K562 (cell line): Measurements from ENCODE around the gene MALSU1. TPM values are rescaled to one million over a fixed set of nuclear protein-coding genes. Genes with fewer than 3 reads are reported as not detected.

ENCODE experiments used
- ATAC-seq: fragments of 200-7000 bp; cut with Tn5 transposase; 3 replicates; pipeline ENCODE4 v1.9.1; 2020; ENCODE audit warnings: moderate library complexity
- BruUV-seq: library from RNA; stranded (reverse); fragments of 400-500 nt; replicated peaks from 2 replicates; lab custom pipeline; 2021; lab: Mats Ljungman, UMichigan
- CTCF ChIA-PET: fragments of 300-600 bp; formaldehyde crosslinking; extraction: SDS; loops from one replicate; lab custom pipeline; 2021; ENCODE audit warnings: low intra/inter-chr PET ratio; lab: Yijun Ruan, JAX
- POLR2A ChIA-PET: fragments of 300-600, 350-650 bp; sonication (Branson Sonifier 250); formaldehyde crosslinking; extraction: SDS; loops from one replicate; lab custom pipeline; 2021; ENCODE audit warnings: antibody characterized with exemption, inconsistent platforms; lab: Yijun Ruan, JAX
- DNase-seq, 4 experiments: peaks; one replicate each; pipeline versions ENCODE4 v3.0.0 to v3.0.0-alpha.2; 2011 to 2018; ENCODE audit warnings: low spot score in 3 of 4, mixed read lengths in 3 of 4; ENCODE audit errors: extremely low read depth in 1 of 4
- FAIRE-seq: peaks from 2 replicates; lab custom pipeline; 2011; peaks lifted over from hg19 to GRCh38; lab: Jason Lieb, UNC
- H2AFZ ChIP-seq: 2 replicates; pipeline ENCODE4 v1.6.0; 2011; ENCODE audit warnings: low read depth, low read length, control low read depth, inconsistent platforms
- H3K27ac ChIP-seq: fragments of 200-600 bp; 3 replicates; pipeline ENCODE4 v1.8.0; 2011; ENCODE audit warnings: low read depth, mild to moderate bottlenecking, control low read depth, inconsistent platforms, low read length, moderate library complexity, mixed read lengths; ENCODE audit errors: extremely low read depth
- H3K27me3 ChIP-seq, 2 experiments: fragments of 300-600 bp in 1 of 2; 2 replicates in 1 of 2; 3 replicates in 1 of 2; pipeline versions ENCODE4 v1.6.0 to v1.8.0; 2011; ENCODE audit warnings: inconsistent platforms in 2 of 2, low read length in 2 of 2, mild to moderate bottlenecking in 1 of 2, mixed read lengths in 1 of 2, moderate library complexity in 1 of 2; ENCODE audit not compliant: control insufficient read depth in 2 of 2, insufficient read depth in 2 of 2
- H3K36me3 ChIP-seq: fragments of 300-600 bp; 3 replicates; pipeline ENCODE4 v1.8.0; 2011; ENCODE audit warnings: mild to moderate bottlenecking, low read length, inconsistent platforms; ENCODE audit not compliant: control insufficient read depth, insufficient read depth
- H3K4me1 ChIP-seq, 2 experiments: fragments of 200-600 bp in 1 of 2; replicated peaks in 1 of 2; 2 replicates in 1 of 2; 3 replicates in 1 of 2; pipeline versions ENCODE4 v1.5.1 to v1.8.0; 2011; ENCODE audit warnings: inconsistent platforms in 2 of 2, low read length in 2 of 2, mild to moderate bottlenecking in 1 of 2, mixed read lengths in 1 of 2, moderate library complexity in 1 of 2; ENCODE audit not compliant: control insufficient read depth in 2 of 2, insufficient read depth in 2 of 2
- H3K4me2 ChIP-seq: 2 replicates; pipeline ENCODE4 v1.6.1; 2011; ENCODE audit warnings: low read length, control low read depth, inconsistent platforms, mixed read lengths; ENCODE audit not compliant: insufficient read depth
- H3K4me3 ChIP-seq: fragments of 200-600 bp; sonication (generic), shearing (Covaris generic); 2 replicates; pipeline ENCODE4 v1.5.1; 2016; ENCODE audit warnings: control low read depth, inconsistent platforms
- H3K79me2 ChIP-seq: fragments of 200-600 bp; 3 replicates; pipeline ENCODE4 v1.8.0; 2011; ENCODE audit warnings: low read length, inconsistent platforms; ENCODE audit not compliant: control insufficient read depth, insufficient read depth
- H3K9ac ChIP-seq, 2 experiments: 2 replicates each; pipeline versions ENCODE4 v1.6.0 to v1.6.1; 2011; ENCODE audit warnings: low read depth in 2 of 2, low read length in 2 of 2, control low read depth in 1 of 2, inconsistent platforms in 1 of 2, mild to moderate bottlenecking in 1 of 2, mixed read lengths in 1 of 2; ENCODE audit not compliant: insufficient read depth in 1 of 2
- H3K9me1 ChIP-seq: one replicate; pipeline ENCODE4 v1.6.0; 2011; ENCODE audit warnings: inconsistent platforms, mild to moderate bottlenecking, low read length, moderate library complexity; ENCODE audit not compliant: control insufficient read depth, insufficient read depth
- H3K9me3 ChIP-seq: replicated peaks from 2 replicates; pipeline ENCODE4 v1.5.1; 2011; ENCODE audit warnings: low read depth, low read length, inconsistent platforms; ENCODE audit not compliant: control insufficient read depth, insufficient read depth
- H4K20me1 ChIP-seq: replicated peaks from 2 replicates; pipeline ENCODE4 v1.6.1; 2011; ENCODE audit warnings: low read length, inconsistent platforms, mixed read lengths; ENCODE audit not compliant: control insufficient read depth, insufficient read depth
- DPF2 ChIP-seq: fragments of 450-650 bp; IDR thresholded peaks from 2 replicates; pipeline ENCODE4 v1.6.1; 2016
- RAD51 ChIP-seq: fragments of 450-650 bp; IDR thresholded peaks from 2 replicates; pipeline ENCODE4 v1.7.1; 2016; ENCODE audit warnings: low read depth, mild to moderate bottlenecking, borderline replicate concordance
- SPI1 ChIP-seq: IDR thresholded peaks from 2 replicates; pipeline ENCODE4 v1.6.1; 2011; ENCODE audit warnings: low read depth, low read length, control low read depth, borderline replicate concordance
- ZNF224 ChIP-seq: sonication (generic); formaldehyde crosslinking; IDR thresholded peaks from 2 replicates; pipeline ENCODE4 v1.8.0; 2022; ENCODE audit warnings: mild to moderate bottlenecking, missing genetic modification reagents
- WGBS: fragments of 100-300 bp; shearing (Covaris generic); methylation state at CpG from one replicate; pipeline ENCODE4 v1.1.6; 2016; ENCODE audit warnings: low coverage, mixed read lengths; ENCODE audit not compliant: insufficient coverage; ENCODE audit errors: missing lambda C conversion rate; 5-methylcytosine and 5-hydroxymethylcytosine counted together
- in situ Hi-C: fragments of 300-500 bp; cut with MboI; formaldehyde crosslinking; loops from 4 replicates; pipeline ENCODE4 v1.15.0; 2018; ENCODE audit warnings: inconsistent platforms, mixed read lengths
- intact Hi-C: fragments of 100-400 bp; cut with micrococcal nuclease; formaldehyde crosslinking; loops from 2 replicates; pipeline ENCODE4 v1.14.2; 2022
- polyA plus RNA-seq, 8 experiments: library from polyadenylated mRNA; depleted of rRNA in 4 of 8; stranded (reverse) in 5 of 8; unstranded in 3 of 8; fragments of >200 nt; fragmentation: Nextera tagmentation in 2 of 8; fragmentation: Illumina TruSeq in 1 of 8; extraction: Ambion mirVana in 2 of 8; extraction: Trizol in 1 of 8; gene quantifications; 2 replicates each; pipeline versions ENCODE4 v1.2.1 to v1.2.3, GENCODE V29; 2011 to 2014; ENCODE audit warnings: inconsistent platforms in 1 of 8, missing spikeins in 1 of 8
- total RNA-seq, 7 experiments: library from RNA; depleted of rRNA in 6 of 7; stranded (reverse); fragments of >200 nt in 6 of 7; fragmentation: Illumina TruSeq in 2 of 7; extraction: Trizol in 2 of 7; gene quantifications; 2 replicates each; pipeline versions ENCODE4 v1.2.1 to v1.2.3, GENCODE V29; 2011 to 2021; ENCODE audit warnings: low replicate concordance in 1 of 7

Gene MALSU1
- total and polyA plus RNA-seq, 9 of the 15 experiments (the other 6 are each of a cell fraction or from before 2014, with no cell fraction given), result 12.3 to 308 (median 81.2) TPM

GRCh38 chr7:23256731-23257130 lies 42.4 kb upstream of the MALSU1 start (continued):
- TF ChIP-seq ZNF224 (no peak), DPF2 (peak; percentile 37; the same call in 1 of the 2 replicates)

- Histone ChIP-seq H3K27ac (no peak overlapping the region), H3K27me3 (no peaks in the 10 kb centered on the region), H3K4me2 (no peak overlapping the region), H3K4me3 (no peak overlapping the region), H3K9me3 (no peaks in the 10 kb centered on the region), H3K79me2 (no peaks in the 10 kb centered on the region), H3K36me3 (no peaks in the 10 kb centered on the region), H3K9ac (no peak overlapping the region), H4K20me1 (no peaks in the 10 kb centered on the region)
- no peak for DNase-seq
- CTCF ChIA-PET, result interaction anchor here (2.2 kb wide), 1 partner anchor 76 kb away, joined by 9 read pairs; no protein-coding TSS in a partner anchor
- FAIRE-seq, result no peak
- POLR2A ChIA-PET, result interaction anchor here (0.7 to 1.2 kb wide), 4 partner anchors 11 to 263 kb away, joined by 3 to 4 read pairs (median 4); no protein-coding TSS in a partner anchor
- TF ChIP-seq SPI1 (peak; percentile 59; the same call in 1 of the 2 replicates), RAD51 (no peak)
- TF ChIP-seq, all 486 proteins: peak for 1
- 53% methylated on average over 10 of the region's 10 CpGs for WGBS
- BruUV-seq, result no TSS peak
- no peaks in the 10 kb centered on the region for H3K9me1 ChIP-seq
- intact Hi-C loops (loop anchor here (5.0 kb wide), 1 partner anchor 73 kb away; no protein-coding TSS in a partner anchor), in situ Hi-C loops (loop anchor here (25.0 kb wide), 2 partner anchors 452 to 723 kb away; partner anchors contain the start of gene STK31)
- no peak for ATAC-seq
- peak overlapping the region; percentile 32; the same call in 1 of the 2 replicates for H2AFZ ChIP-seq
- H3K4me1 ChIP-seq, result peaks cover 0 to 7% of the 10 kb centered on the region in 2 experiments; a peak in 2 of 5 replicates
Measured at GRCh38 chr7:23260371-23260770, 38.8 kb upstream of the MALSU1 start.
